D721Med (cell line): ENCODE measurements around the gene ADTRP.

Source experiments
- DNase-seq: peaks from one replicate; pipeline ENCODE4 v3.0.0; 2011; ENCODE audit warnings: low spot score; ENCODE audit not compliant: insufficient read length
- FAIRE-seq: peaks from 2 replicates; lab custom pipeline; 2011; peaks lifted over from hg19 to GRCh38; lab: Jason Lieb, UNC
- CTCF ChIP-seq: IDR thresholded peaks from 2 replicates; pipeline ENCODE4 v1.5.1; 2012; ENCODE audit warnings: mild to moderate bottlenecking, control low read depth; ENCODE audit not compliant: insufficient read depth; ENCODE audit errors: missing control alignments

ADTRP gene

GRCh38 chr6:11769811-11770545 is 8.6 kb downstream of the ADTRP start:
- no peak for TF ChIP-seq CTCF
- DNase-seq (no peak), FAIRE-seq (no peak)

GRCh38 chr6:11769244-11769643 is 9.4 kb downstream of the ADTRP start:
- no peak for DNase-seq
- no peak for TF ChIP-seq CTCF
- no peak for FAIRE-seq

- no peak for TF ChIP-seq CTCF
- DNase-seq: no peak
- no peak for FAIRE-seq
Observed at GRCh38 chr6:11767978-11768756, 10.4 kb downstream of the ADTRP start.

- no peak for DNase-seq
- FAIRE-seq: no peak
- no peak for TF ChIP-seq CTCF
Observed at GRCh38 chr6:11767458-11767857, 11.1 kb downstream of the ADTRP start.

- FAIRE-seq (no peak), DNase-seq (no peak)
- TF ChIP-seq CTCF: no peak
Observed at GRCh38 chr6:11766589-11767450, 11.8 kb downstream of the ADTRP start.

- no peak for DNase-seq
- TF ChIP-seq CTCF: no peak
- FAIRE-seq: no peak
Observed at GRCh38 chr6:11766043-11766442, 12.6 kb downstream of the ADTRP start.
